ENCODE results near the gene FARP2.
"Not testable (repeated sequence)": the region's sequence is repeated elsewhere in the genome, so short reads cannot be mapped to it uniquely, and the experiment has no call there.

FARP2 gene

DNA sequence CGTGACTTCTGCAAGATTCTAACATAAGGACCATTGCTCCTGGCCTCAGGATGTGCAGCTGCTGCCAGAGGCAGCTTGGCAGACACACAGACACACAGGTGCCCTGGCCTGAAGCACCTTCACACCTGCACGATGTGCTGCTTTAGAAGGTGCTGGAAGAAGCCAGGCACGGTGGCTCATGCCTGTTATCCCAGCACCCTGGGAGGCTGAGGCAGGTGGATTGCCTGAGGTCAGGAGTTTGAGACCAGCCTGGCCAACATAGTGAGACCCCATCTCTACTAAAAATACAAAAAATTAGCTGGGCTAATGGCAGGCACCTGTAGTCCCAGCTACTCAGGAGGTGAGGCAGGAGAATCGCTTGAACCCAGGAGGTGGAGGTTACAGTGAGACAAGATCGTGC, 57.4 kb downstream of the FARP2 start:
- DNase-seq (ENCODE audit: low read depth) = not testable (repeated sequence)

DNA sequence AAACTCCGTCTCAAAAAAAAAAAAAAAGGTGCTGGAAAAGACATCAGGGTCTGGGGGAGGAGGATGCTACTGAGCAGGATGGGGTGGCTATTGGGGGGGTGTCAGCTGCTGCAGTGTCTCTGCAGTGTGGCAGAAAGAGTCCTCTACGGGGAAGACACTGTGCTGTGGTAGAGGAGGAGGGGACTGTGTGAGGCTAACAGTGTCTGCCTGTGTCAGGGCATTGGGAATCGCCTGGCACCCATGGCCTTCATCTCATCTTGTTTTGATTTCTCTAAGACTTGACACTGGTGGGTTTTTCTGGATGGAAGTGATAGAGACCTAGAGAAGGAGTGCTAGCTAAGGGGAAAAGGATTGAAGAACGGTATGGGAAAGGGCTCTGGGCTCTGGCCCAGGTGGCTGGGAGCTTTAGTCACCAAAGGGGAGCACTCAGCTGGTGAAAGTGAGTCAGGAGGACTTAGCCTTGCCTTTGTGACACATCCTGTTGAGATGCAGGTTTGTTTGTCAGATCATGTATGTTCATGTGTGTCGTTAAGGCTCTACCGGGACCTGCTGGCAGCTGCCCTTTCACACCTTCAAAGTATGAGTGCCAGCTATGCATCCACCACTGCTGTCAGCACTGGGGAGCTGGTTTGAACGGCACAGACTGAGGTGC, 58.0 kb downstream of the FARP2 start:
- no peak for DNase-seq (ENCODE audit: low read depth)

DNA sequence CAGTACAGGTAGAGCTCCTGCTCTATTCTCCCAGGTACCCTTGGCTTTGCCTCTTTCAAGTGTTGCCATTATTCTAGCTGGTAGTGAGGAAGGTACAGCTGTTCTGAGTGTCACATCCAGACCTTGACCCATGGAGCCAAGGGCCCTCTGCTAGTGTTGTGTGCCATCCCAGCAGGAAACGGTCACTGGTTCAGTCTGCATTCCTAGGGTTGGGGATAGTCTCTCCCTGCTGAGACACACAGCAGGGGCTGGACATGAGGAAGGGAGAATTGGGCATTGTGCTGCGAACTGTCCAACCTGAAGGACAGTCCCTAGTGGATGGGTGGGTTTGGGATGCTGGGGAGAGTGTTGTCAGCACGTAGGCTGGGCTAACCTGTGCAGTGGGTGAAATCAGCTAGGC, 59.1 kb downstream of the FARP2 start:
- DNase-seq (ENCODE audit: low read depth) = no peak

DNA sequence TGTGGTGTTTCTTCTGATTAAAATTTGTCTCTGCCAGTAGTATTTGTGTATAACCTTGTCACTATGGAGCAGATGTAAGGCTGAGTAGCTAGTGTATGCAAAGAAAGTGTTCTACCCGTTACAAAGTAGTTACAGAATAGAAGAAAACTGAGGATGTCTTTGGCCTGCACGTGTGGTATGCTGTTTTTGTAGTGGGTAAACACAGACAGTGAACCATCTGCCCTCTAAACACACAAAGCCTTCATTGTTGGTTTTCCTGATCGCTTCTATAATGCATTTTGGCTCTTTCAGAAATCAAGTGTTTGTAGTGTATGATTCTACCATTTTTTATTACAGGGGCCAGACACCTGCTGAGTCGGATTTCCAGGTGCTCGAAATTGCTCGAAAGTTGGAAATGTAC, 61.5 kb downstream of the FARP2 start:
- no peak for DNase-seq (ENCODE audit: low read depth)

- no peak for DNase-seq (ENCODE audit: low read depth)
These were observed 65.2 kb downstream of the FARP2 start for GRCh38 chr2:241421330-241421729.

DNA sequence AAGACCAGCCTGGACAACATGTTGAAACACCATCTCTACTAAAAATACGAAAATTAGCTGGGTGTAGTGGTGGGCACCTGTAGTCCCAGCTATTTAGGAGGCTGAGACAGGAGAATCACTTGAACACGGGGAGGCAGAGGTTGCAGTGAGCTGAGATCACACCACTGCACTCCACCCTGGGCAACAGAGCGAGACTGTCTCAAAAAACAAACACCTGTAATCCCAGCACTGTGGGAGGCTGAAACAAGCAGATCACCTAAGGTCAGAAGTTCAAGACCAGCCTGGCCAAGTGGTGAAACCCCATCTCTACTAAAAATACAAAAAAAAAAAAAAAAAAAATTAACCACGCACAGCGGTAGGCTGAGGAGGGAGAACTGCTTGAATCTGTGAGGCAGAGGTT, 65.9 kb downstream of the FARP2 start:
- not testable (repeated sequence) for DNase-seq (ENCODE audit: low read depth)

DNA sequence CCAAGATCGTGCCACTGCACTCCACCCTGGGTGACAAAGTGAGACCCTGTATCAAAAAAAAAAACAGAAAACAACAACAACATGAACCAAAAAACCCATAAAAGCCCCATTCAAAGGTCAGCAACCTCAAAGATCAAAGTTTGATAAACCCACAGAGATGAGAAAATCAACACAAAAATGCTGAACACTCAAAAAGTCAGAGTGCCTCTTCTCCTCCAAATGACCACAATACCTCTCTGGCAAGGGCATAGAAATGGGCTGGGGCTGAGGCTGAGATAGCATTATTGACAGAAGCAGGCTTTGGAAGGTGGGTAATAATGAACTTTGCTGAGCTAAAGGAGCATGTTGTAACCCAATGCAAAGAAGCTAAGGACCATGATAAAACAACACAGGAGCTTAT, 66.3 kb downstream of the FARP2 start:
- no peak for DNase-seq (ENCODE audit: low read depth)

GRCh38 chr2:241423489-241423888, 67.4 kb downstream of the FARP2 start:
- DNase-seq (ENCODE audit: low read depth) = not testable (repeated sequence)

DNA sequence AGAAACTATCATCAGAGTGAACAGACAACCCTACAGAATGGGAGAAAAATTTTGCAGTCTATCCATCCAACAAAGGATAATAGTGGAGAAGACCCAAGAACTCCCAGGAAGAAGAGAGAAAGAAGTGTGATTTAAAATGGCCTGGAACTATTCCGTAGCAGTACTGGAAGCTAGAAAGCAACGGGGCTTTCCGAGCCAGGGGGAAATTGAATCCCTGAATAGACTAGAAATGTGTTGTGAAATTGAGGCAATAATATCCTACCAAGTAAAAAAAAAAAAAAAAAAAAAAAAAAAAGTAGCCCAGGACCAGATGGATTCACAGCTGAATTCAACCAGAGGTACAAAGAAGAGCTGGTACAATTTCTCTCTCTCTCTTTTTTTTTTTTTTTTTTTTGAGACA, 69.3 kb downstream of the FARP2 start:
- DNase-seq (ENCODE audit: low read depth) = no peak

GRCh38 chr2:241430178-241430577, 74.1 kb downstream of the FARP2 start:
- no peak for DNase-seq (ENCODE audit: low read depth)

DNA sequence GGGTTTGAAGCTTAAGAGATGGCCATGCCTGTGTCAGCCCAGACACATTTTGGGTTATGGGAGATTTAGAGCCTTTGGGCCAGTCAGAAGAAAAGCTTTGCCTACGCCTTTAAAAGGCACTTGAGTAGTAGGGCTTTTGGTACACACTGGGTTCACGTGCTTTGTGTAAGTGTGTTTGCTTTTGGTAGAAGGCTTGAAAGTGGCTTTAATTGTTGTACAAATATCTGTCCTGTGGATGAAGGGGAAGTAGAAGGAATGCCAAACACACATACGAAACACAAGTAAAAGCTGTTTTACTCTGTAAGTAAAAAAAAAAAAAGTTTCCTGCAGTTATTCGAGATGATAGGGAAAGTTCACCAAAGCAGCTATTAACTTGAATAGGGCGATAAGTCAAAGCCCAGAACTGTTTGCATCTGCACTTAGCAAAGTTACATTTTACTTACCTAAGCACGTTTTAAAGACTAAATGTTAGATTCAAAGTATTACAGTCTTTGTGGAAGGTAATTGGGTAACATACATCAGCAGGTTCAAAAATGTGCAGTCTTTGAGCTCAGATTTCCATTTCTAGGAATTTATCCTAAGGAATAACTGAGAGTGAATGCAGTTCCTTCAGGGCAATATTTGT, 76.9 kb downstream of the FARP2 start:
- no peak for DNase-seq (ENCODE audit: low read depth)

- DNase-seq (ENCODE audit: low read depth) = no peak
These were observed 81.1 kb downstream of the FARP2 start for GRCh38 chr2:241437179-241437578.

- DNase-seq (ENCODE audit: low read depth) = no peak
These were observed 85.4 kb downstream of the FARP2 start for GRCh38 chr2:241441492-241441891.

DNA sequence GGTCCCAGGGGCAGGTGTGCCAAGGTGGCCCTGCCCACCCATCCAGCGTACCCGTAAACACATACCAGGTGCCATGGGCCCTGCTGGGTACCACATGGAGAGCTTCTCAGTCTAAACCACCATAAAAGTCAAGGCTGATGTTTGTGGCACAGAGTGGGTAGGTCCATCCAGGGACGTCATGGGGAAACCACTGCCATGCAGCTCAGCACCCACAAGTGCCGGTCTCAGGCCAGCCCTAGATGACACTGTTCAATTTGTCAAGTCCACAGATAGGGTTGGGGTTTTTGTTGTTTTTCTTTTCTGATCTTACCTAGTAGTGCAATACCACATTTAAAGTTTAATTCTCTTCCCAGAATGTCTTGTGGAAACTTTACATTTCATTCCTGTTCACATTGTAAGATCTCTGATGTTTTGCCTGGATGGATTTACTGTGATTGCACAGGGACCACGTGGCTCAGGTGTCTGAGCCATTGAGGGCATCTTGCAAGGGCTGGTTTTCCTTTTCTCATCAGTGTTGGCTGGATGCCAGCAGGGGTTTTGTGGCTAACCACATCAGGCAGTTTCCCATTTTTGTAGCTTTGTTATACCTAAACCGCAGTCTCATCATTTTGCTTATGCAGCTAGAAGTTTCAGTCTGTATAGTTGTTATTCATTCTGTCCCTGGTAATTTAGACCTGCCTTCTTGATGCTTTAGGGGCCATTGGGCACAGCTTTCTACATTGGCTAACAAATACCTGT, 87.6 kb downstream of the FARP2 start:
- DNase-seq (ENCODE audit: low read depth) = peak; percentile 91

DNA sequence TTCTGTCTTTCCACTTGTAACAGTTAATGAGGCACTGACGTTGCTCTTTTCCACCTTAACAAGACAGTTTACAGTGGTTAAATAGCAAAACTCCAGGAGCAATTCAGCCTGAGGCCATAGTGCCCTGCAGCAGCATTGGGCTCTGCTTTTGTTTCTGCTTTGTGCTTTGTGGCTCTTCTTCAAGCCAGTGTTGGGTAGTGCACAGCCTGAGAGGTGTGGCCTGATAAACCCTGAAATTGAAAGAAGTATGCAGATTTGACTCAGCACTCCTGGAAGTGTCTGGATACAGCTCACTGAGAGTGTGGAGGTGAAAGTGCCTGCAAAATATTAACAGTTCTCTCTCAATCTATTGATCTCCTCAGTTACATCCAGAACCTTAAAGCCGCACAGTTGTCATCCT, 89.3 kb downstream of the FARP2 start:
- DNase-seq (ENCODE audit: low read depth) = no peak

- DNase-seq (ENCODE audit: low read depth) = not testable (repeated sequence)
These were observed 94.0 kb downstream of the FARP2 start for GRCh38 chr2:241450092-241450491.

DNA sequence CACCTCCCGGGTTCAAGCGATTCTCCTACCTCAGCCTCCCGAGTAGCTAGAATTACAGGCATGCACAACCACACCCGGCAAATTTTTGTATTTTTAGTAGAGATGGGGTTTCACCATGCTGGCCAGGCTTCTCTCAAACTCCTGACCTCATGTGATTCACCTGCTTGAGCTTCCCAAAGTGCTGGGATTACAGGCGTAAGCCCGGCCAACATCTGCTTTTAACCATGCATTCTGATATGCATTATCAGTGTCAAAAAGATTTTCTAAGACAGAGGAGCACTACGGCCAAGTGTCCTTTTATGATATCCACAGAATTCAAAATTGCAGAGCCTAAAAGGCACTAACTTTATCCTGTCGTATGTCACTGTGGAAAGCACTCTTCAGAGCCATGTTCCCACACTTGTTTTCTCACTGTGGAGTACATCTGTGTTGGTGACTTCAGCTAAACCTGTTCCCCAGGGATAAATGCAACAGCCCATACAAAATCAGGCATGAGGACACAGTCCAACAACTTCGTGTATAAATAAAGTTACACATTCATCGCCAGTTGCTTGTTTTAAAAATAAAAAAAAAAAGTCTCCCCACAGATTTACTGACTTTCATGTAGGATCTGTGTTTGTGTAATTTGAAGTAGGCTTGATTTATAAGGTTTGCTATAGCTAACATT, 95.9 kb downstream of the FARP2 start:
- no peak for DNase-seq (ENCODE audit: low read depth)

- DNase-seq (ENCODE audit: low read depth) = not testable (repeated sequence)
These were observed 97.8 kb downstream of the FARP2 start for GRCh38 chr2:241453919-241454318.

- DNase-seq (ENCODE audit: low read depth) = no peak
These were observed 98.9 kb downstream of the FARP2 start for GRCh38 chr2:241454837-241455485.

DNA sequence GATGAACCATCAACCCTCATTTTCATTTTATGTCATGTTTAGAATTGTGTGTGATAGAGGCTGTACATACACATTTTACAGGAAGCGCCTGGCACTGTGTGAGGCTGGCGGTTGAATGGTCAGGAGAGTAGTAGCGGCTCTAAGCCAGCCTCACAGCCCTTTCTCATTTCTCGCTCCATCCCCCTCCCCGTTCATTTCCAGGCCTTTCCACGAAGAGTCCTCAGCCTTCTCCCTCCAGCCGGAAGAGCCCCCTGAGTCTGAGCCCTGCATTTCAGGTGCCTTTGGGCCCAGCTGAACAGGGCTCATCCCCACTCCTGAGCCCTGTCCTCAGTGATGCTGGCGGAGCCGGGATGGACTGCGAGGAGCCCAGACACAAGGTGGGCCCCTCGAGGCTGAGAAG, 100.5 kb downstream of the FARP2 start:
- no peak for DNase-seq (ENCODE audit: low read depth)

GRCh38 chr2:241458687-241459086, 102.6 kb downstream of the FARP2 start:
- DNase-seq (ENCODE audit: low read depth) = no peak

- DNase-seq (ENCODE audit: low read depth) = no peak
These were observed 103.4 kb downstream of the FARP2 start for GRCh38 chr2:241459520-241459919.

Data from activated T-cell treated with anti-CD3 and anti-CD28 coated beads for 1 hour (primary cell).